ENCODE results near the gene SENP3.

DNA sequence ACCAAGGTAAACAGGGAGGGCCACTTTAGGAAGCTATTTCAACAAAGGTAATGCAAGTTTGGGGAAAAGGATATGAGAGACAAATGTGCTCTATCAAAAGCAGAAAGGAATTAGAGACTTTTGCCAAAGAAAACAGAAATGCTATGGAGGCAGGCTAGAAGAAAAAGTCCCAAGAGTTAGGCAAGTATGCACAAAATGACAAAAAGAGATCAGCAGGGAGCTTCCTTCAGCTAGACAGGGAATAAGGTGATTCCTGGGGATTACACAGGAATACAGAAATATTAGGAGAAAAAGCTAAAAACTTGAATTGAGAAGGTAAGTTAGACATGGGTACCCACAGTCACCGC, 50.5 kb downstream of the SENP3 start:
- TF ChIP-seq CEBPB (IDR thresholded peaks at IDR 0.05): no peak
- TF ChIP-seq, protein P1, sequence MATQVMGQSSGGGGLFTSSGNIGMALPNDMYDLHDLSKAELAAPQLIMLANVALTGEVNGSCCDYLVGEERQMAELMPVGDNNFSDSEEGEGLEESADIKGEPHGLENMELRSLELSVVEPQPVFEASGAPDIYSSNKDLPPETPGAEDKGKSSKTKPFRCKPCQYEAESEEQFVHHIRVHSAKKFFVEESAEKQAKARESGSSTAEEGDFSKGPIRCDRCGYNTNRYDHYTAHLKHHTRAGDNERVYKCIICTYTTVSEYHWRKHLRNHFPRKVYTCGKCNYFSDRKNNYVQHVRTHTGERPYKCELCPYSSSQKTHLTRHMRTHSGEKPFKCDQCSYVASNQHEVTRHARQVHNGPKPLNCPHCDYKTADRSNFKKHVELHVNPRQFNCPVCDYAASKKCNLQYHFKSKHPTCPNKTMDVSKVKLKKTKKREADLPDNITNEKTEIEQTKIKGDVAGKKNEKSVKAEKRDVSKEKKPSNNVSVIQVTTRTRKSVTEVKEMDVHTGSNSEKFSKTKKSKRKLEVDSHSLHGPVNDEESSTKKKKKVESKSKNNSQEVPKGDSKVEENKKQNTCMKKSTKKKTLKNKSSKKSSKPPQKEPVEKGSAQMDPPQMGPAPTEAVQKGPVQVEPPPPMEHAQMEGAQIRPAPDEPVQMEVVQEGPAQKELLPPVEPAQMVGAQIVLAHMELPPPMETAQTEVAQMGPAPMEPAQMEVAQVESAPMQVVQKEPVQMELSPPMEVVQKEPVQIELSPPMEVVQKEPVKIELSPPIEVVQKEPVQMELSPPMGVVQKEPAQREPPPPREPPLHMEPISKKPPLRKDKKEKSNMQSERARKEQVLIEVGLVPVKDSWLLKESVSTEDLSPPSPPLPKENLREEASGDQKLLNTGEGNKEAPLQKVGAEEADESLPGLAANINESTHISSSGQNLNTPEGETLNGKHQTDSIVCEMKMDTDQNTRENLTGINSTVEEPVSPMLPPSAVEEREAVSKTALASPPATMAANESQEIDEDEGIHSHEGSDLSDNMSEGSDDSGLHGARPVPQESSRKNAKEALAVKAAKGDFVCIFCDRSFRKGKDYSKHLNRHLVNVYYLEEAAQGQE (IDR thresholded peaks at IDR 0.05; ENCODE audit: low read depth): no peak
- TF ChIP-seq YY1 (IDR thresholded peaks at IDR 0.05; ENCODE audit: low read depth): no peak
- no peak for TF ChIP-seq TAF1 (IDR thresholded peaks at IDR 0.05; ENCODE audit: low read depth)

All from Ishikawa (cell line).